Heart left ventricle (tissue), 16 donors: Measurements from ENCODE around the gene CPT1A. TPM values are rescaled to one million over a fixed set of nuclear protein-coding genes. Genes with fewer than 3 reads are reported as not detected.

Experiments
- ATAC-seq, 4 donors: fragments of 200-7000 bp; cut with Tn5 transposase; one replicate each; pipeline ENCODE4 v1.9.1; 2020 to 2022; ENCODE audit warnings: moderate library complexity in 4 of 4, mild to moderate bottlenecking in 3 of 4, moderate number of reproducible peaks in 1 of 4
- DNase-seq, 5 donors: peaks; one replicate each; pipeline ENCODE4 v3.0.0-alpha.2; 2020
- H3K27ac ChIP-seq, 12 donors: fragments of 200-600 bp; sonication (generic) in 4 of 12; one replicate each; pipeline versions ENCODE4 v1.5.0 to v1.8.0; 2016 to 2022; ENCODE audit warnings: mild to moderate bottlenecking in 2 of 12
- H3K27me3 ChIP-seq, 9 donors: fragments of 200-600 bp; sonication (generic) in 2 of 9; one replicate each; pipeline versions ENCODE4 v1.5.1 to v1.8.0; 2016 to 2022; ENCODE audit warnings: mild to moderate bottlenecking in 3 of 9
- H3K36me3 ChIP-seq, 9 donors: fragments of 200-600 bp; sonication (generic) in 2 of 9; one replicate each; pipeline versions ENCODE4 v1.5.0 to v1.8.0; 2018 to 2022; ENCODE audit warnings: mild to moderate bottlenecking in 2 of 9
- H3K4me1 ChIP-seq, 12 donors: fragments of 200-600 bp; sonication (generic) in 4 of 12; one replicate each; pipeline versions ENCODE4 v1.5.0 to v1.8.0; 2016 to 2022; ENCODE audit warnings: mild to moderate bottlenecking in 3 of 12
- H3K4me3 ChIP-seq, 12 donors: fragments of 200-600 bp; sonication (generic) in 4 of 12; one replicate each; pipeline versions ENCODE4 v1.5.0 to v1.8.0; 2017 to 2022; ENCODE audit warnings: mild to moderate bottlenecking in 9 of 12, moderate library complexity in 4 of 12
- H3K9me3 ChIP-seq, 12 donors: fragments of 200-600 bp; sonication (generic) in 4 of 12; one replicate each; pipeline versions ENCODE4 v1.5.0 to v1.8.0; 2016 to 2022; ENCODE audit warnings: mild to moderate bottlenecking in 1 of 12
- POLR2A ChIP-seq, 2 donors: fragments of 450-650 bp; IDR thresholded peaks; one replicate each; pipeline ENCODE4 v1.6.1; 2017; ENCODE audit warnings: antibody characterized with exemption in 2 of 2, mild to moderate bottlenecking in 2 of 2, moderate library complexity in 2 of 2
- WGBS, 4 donors: extraction: QIAGEN DNeasy Blood & Tissue Kit in 2 of 4; methylation state at CpG; one replicate each; pipeline versions ENCODE4 v1.1.5 to v1.1.7; 2013 to 2018; 5-methylcytosine and 5-hydroxymethylcytosine counted together
- intact Hi-C, 10 donors: fragments of 100-400 bp; cut with DNase I; formaldehyde crosslinking; loops; one replicate each; pipeline versions ENCODE4 v1.11.1 to v1.14.2; 2022
- polyA plus RNA-seq, 2 donors: library from polyadenylated mRNA; stranded (reverse); fragments of 200-250 nt; gene quantifications; one replicate each; pipeline ENCODE4 v1.2.3, GENCODE V29; 2013
- total RNA-seq, 9 donors: library from RNA; depleted of rRNA in 2 of 9; stranded (reverse); fragments of >200 nt in 2 of 9; fragmentation: NEBNext Ultra II Directional in 3 of 9; extraction: Animal tissue kit (Norgen Biotek cat#: 25700) in 3 of 9; gene quantifications; one replicate each; pipeline versions ENCODE4 v1.1.0 to v1.2.4, GENCODE V29; 2016 to 2023
- TF ChIP-seq, protein P1 (sequence below), 12 donors: fragments of 200-600 bp; sonication (generic) in 4 of 12; IDR thresholded peaks; one replicate each; pipeline versions ENCODE4 v1.5.0 to v1.8.0; 2018 to 2022; ENCODE audit warnings: antibody characterized with exemption in 12 of 12, mild to moderate bottlenecking in 5 of 12
- donor health status: ischemic (EF 13 %, LVEDD 7.1; RV severe dilation, severe dysfunction).
- donor health status: healthy with polysubstance abuse.
- donor health status: DM: no; HTN: yes; CAD: no.
- donor health status: DM: no; HTN: no; CAD: no.
- donor health status: ischemic (EF 25% LVEDD 6.9; RV normal size, moderate dysfunction).
- donor health status: ischemic (EF 25% LVEDD 5.7; RV mildly dilated, moderate dysfunction).
- donor health status: healthy.
- donor health status: DM: yes; HTN: yes; CAD: no.
- donor health status: ischemic (EF 35%, LVEDD 5.7; RV mildly dilated, moderate dysfunction).
- donor health status: nonischemic (EF 11% LVEDD 7.7; RV severe dilation, severe dysfunction).
- donor health status: DM: yes; HTN: yes; CAD: no.
- donor health status: PGD.
- donor health status: ischemic (EF 29% LVEDD 5.4; RV normal size, mild dysfunction).
- donor health status: nonischemic (EF 23%, LVEDD 6.1; RV moderate dilation, normal function).

Gene CPT1A
- total and polyA plus RNA-seq, 11 donors: 20.9 to 116 (median 51.6) TPM

DNA sequence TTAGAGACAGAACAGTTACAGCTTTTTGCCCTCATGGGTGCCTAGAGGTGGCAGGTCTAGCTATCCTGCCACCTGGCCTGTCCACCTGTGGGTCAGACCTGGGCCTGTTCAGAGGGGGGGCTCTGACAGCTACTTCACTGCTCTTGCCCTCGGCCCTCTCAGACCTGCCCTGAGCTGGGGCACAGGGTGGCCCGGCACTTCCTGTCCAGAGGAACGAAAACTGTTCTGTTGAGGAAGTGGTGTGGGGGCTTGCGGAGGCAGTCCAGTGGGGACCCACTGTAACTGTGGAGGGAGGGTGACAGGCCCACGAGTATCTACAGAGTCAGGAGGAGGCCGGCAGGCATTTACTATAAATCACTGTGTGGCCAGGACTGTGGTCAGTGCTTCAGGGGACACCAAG, 106.6 kb downstream of the CPT1A start:
- TF ChIP-seq, protein P1, sequence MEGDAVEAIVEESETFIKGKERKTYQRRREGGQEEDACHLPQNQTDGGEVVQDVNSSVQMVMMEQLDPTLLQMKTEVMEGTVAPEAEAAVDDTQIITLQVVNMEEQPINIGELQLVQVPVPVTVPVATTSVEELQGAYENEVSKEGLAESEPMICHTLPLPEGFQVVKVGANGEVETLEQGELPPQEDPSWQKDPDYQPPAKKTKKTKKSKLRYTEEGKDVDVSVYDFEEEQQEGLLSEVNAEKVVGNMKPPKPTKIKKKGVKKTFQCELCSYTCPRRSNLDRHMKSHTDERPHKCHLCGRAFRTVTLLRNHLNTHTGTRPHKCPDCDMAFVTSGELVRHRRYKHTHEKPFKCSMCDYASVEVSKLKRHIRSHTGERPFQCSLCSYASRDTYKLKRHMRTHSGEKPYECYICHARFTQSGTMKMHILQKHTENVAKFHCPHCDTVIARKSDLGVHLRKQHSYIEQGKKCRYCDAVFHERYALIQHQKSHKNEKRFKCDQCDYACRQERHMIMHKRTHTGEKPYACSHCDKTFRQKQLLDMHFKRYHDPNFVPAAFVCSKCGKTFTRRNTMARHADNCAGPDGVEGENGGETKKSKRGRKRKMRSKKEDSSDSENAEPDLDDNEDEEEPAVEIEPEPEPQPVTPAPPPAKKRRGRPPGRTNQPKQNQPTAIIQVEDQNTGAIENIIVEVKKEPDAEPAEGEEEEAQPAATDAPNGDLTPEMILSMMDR (IDR thresholded peaks at IDR 0.05): no peak
- no peak for TF ChIP-seq POLR2A (IDR thresholded peaks at IDR 0.05)
- no peak overlapping the region for H3K4me3 ChIP-seq
- no peak for DNase-seq
- H3K4me1 ChIP-seq: peaks cover 0 to 18% (median 0%) of the 10 kb centered on the region in 12 donors
- WGBS, 4 donors: 78 to 85% (median 81%) methylated on average over 6 of the region's 6 CpGs
- no peaks in the 10 kb centered on the region for H3K36me3 ChIP-seq
- intact Hi-C loops: no loop called here
- H3K27ac ChIP-seq: peak overlapping the region in 1 of 12 donors; percentile 13
- no peaks in the 10 kb centered on the region for H3K9me3 ChIP-seq
- peak in 2 of 4 donors; percentile 20 to 29 for ATAC-seq
- H3K27me3 ChIP-seq: no peaks in the 10 kb centered on the region

DNA sequence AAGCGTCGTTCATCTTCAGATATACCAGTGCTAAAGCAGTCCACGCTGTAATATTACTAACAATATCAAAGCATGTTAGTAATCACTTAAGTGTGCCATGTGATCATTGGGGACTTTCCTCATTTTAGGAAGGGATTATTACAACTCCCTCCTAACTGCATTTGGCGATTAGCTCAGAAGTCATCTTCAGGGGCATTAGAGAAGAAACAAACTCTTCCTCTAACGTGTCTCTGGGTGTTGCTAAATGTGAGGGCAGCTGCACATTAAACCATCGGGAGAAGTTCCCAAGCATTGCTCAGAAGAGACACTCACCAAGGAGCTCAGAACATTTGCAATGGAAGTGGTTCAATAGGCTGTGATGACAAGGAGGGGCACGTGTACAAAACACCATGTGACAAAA, 107.6 kb downstream of the CPT1A start:
- DNase-seq (no peak), ATAC-seq (no peak)
- H3K9me3 ChIP-seq: no peaks in the 10 kb centered on the region
- no peaks in the 10 kb centered on the region for H3K36me3 ChIP-seq
- H3K27ac ChIP-seq: no peak overlapping the region
- 90 to 96% (median 91%) methylated on average over 7 of the region's 7 CpGs for WGBS, 4 donors
- no peak for TF ChIP-seq POLR2A (IDR thresholded peaks at IDR 0.05)
- TF ChIP-seq, protein P1 (IDR thresholded peaks at IDR 0.05): no peak
- no peak overlapping the region for H3K4me3 ChIP-seq
- no peaks in the 10 kb centered on the region for H3K27me3 ChIP-seq
- peaks cover 0 to 18% (median 0%) of the 10 kb centered on the region in 12 donors for H3K4me1 ChIP-seq
- intact Hi-C loops: no loop called here

DNA sequence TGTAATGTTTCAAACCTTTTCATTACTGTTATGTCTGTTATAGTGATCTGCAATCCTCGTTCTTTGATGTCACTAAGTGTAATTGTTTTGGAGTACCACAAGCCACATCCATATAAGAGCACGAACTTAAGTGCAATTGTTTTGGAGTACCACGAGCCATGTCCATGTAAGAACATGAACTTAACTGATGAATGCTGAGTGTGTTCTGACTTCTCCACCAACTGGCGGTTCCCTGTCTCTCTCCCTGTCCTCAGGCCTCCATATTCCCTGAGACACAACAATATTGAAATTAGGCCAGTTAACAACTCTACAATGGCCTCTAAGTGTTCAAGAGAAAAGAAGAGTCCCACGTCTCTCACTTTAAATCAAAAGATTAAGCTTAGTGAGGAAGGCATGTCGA, 113.9 kb downstream of the CPT1A start:
- intact Hi-C loops: no loop called here
- Histone ChIP-seq H3K27me3 (peaks cover 0 to 5% (median 0%) of the 10 kb centered on the region in 9 donors), H3K4me1 (no peaks in the 10 kb centered on the region), H3K4me3 (no peak overlapping the region), H3K27ac (no peak overlapping the region), H3K9me3 (no peaks in the 10 kb centered on the region), H3K36me3 (no peaks in the 10 kb centered on the region)
- ATAC-seq (peak in 1 of 4 donors; percentile 36), DNase-seq (no peak)
- 64 to 89% (median 82%) methylated on average over 6 of the region's 6 CpGs for WGBS, 4 donors
- TF ChIP-seq, protein P1 (IDR thresholded peaks at IDR 0.05): peak in 3 of 12 donors; percentile 21 to 30 (median 29)
- TF ChIP-seq POLR2A (IDR thresholded peaks at IDR 0.05): no peak

DNA sequence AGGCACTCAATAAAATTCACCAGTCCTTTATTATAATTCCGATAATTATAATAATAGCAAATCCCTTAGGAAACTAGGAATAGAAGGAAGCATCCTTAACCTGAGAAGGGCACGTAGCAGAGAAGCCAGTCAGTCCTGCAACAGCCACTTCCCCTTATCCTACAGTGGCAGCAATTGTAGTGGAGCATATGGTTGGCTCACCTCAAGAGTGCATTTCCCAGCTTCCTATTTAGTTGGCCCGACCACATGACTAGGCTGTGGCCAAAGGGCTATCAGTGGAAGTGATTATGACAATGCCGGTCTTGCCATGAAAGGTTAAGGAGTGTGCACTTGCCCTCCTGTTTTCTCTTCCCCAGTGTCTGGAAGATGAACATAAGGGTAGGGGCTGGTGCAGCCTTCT, 117.4 kb downstream of the CPT1A start:
- no peaks in the 10 kb centered on the region for H3K36me3 ChIP-seq
- no peak for TF ChIP-seq POLR2A (IDR thresholded peaks at IDR 0.05)
- TF ChIP-seq, protein P1 (IDR thresholded peaks at IDR 0.05): no peak
- peaks cover 0 to 5% (median 0%) of the 10 kb centered on the region in 9 donors for H3K27me3 ChIP-seq
- peaks cover 0 to 12% (median 0%) of the 10 kb centered on the region in 12 donors for H3K9me3 ChIP-seq
- 66 to 75% (median 71%) methylated on average over 4 of the region's 4 CpGs for WGBS, 4 donors
- intact Hi-C loops: no loop called here
- ATAC-seq (no peak), DNase-seq (no peak)
- H3K27ac ChIP-seq: no peak overlapping the region
- H3K4me1 ChIP-seq: no peaks in the 10 kb centered on the region
- H3K4me3 ChIP-seq: no peak overlapping the region
